Tibial nerve (tissue), 4 donors: ENCODE results near the gene MCM3AP.

Experiments
- EP300 ChIP-seq, 2 donors: sonication (generic); formaldehyde crosslinking; IDR thresholded peaks; one replicate each; pipeline ENCODE4 v1.6.1; 2017; ENCODE audit warnings: antibody characterized with exemption in 2 of 2, mild to moderate bottlenecking in 1 of 2
- POLR2A ChIP-seq, 2 donors: fragments of 450-650 bp; IDR thresholded peaks; one replicate each; pipeline ENCODE4 v1.6.1; 2017; ENCODE audit warnings: antibody characterized with exemption in 2 of 2, mild to moderate bottlenecking in 2 of 2, moderate library complexity in 2 of 2
- TF ChIP-seq, protein P1 (sequence below), 5 experiments: fragments of 200-600 bp in 3 of 5; fragments of 450-650 bp in 2 of 5; sonication (generic) in 3 of 5; IDR thresholded peaks; one replicate each; pipeline ENCODE4 v1.5.1; 2016 to 2019; ENCODE audit warnings: antibody characterized with exemption in 5 of 5, mild to moderate bottlenecking in 3 of 5, moderate library complexity in 2 of 5

DNA sequence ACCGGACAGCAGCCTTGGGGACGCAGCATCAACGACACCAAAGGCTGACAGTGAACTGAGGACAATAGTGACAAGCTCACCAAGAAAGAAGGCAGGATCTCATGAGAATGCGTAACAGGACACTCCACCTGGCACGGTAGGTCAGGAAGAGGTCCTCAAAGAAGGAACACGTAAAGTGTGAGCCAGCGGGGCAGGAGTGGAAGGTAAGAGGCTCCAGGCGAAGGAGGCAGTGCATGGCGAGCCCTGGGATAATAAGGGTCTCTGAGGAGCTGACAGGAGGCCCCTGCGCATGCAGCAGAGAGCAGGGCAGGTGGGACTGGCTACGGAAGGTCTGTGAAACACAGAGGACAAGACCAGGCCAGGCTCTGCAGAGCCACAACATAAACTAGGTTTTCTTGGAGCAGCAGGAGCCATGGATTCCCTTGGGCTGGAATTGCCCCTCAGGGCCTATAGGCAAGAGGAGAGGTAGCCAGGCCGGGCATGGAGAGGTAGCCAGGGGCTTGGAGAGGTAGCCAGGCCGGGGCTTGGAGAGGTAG is 65.1 kb downstream of the MCM3AP start:
- TF ChIP-seq, protein P1, sequence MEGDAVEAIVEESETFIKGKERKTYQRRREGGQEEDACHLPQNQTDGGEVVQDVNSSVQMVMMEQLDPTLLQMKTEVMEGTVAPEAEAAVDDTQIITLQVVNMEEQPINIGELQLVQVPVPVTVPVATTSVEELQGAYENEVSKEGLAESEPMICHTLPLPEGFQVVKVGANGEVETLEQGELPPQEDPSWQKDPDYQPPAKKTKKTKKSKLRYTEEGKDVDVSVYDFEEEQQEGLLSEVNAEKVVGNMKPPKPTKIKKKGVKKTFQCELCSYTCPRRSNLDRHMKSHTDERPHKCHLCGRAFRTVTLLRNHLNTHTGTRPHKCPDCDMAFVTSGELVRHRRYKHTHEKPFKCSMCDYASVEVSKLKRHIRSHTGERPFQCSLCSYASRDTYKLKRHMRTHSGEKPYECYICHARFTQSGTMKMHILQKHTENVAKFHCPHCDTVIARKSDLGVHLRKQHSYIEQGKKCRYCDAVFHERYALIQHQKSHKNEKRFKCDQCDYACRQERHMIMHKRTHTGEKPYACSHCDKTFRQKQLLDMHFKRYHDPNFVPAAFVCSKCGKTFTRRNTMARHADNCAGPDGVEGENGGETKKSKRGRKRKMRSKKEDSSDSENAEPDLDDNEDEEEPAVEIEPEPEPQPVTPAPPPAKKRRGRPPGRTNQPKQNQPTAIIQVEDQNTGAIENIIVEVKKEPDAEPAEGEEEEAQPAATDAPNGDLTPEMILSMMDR (IDR thresholded peaks at IDR 0.05), result no peak
- TF ChIP-seq POLR2A (IDR thresholded peaks at IDR 0.05) (no peak), EP300 (IDR thresholded peaks at IDR 0.05) (no peak)
